Vagina (tissue), 2 donors: ENCODE measurements around the gene WNK3.

Experiments
- POLR2A ChIP-seq, 2 donors: fragments of 450-650 bp; IDR thresholded peaks; one replicate each; pipeline ENCODE4 v1.6.1; 2017; ENCODE audit warnings: antibody characterized with exemption in 2 of 2, mild to moderate bottlenecking in 2 of 2, moderate library complexity in 2 of 2
- TF ChIP-seq, protein P1 (sequence below), 3 experiments: fragments of 450-650 bp in 2 of 3; fragments of 200-600 bp in 1 of 3; sonication (generic) in 1 of 3; IDR thresholded peaks; one replicate each; pipeline ENCODE4 v1.5.1; 2017 to 2019; ENCODE audit warnings: antibody characterized with exemption in 3 of 3, mild to moderate bottlenecking in 2 of 3, moderate library complexity in 2 of 3

GRCh38 chrX:54397113-54397512, 39.3 kb upstream of the WNK3 start:
- TF ChIP-seq, protein P1, sequence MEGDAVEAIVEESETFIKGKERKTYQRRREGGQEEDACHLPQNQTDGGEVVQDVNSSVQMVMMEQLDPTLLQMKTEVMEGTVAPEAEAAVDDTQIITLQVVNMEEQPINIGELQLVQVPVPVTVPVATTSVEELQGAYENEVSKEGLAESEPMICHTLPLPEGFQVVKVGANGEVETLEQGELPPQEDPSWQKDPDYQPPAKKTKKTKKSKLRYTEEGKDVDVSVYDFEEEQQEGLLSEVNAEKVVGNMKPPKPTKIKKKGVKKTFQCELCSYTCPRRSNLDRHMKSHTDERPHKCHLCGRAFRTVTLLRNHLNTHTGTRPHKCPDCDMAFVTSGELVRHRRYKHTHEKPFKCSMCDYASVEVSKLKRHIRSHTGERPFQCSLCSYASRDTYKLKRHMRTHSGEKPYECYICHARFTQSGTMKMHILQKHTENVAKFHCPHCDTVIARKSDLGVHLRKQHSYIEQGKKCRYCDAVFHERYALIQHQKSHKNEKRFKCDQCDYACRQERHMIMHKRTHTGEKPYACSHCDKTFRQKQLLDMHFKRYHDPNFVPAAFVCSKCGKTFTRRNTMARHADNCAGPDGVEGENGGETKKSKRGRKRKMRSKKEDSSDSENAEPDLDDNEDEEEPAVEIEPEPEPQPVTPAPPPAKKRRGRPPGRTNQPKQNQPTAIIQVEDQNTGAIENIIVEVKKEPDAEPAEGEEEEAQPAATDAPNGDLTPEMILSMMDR (IDR thresholded peaks at IDR 0.05): no peak
- no peak for TF ChIP-seq POLR2A (IDR thresholded peaks at IDR 0.05)
